ENCODE results near the gene AFAP1.

The AFAP1 gene

GRCh38 chr4:7798178-7798995 is 141.3 kb downstream of the AFAP1 start:
- no peak for TF ChIP-seq CTCF (IDR thresholded peaks at IDR 0.05; ENCODE audit: low read depth, low read length)
- no peak for DNase-seq (ENCODE audit: low read depth, low spot score)
- in situ Hi-C loops (cut with HindIII; ENCODE audit: low sequenced_read_pairs), result no loop called here
- no peak overlapping the region for H3K4me3 ChIP-seq (ENCODE audit: low read depth, low read length)

GRCh38 chr4:7797330-7797729 is 142.3 kb downstream of the AFAP1 start:
- no peak for TF ChIP-seq CTCF (IDR thresholded peaks at IDR 0.05; ENCODE audit: low read depth, low read length)
- no peak for DNase-seq (ENCODE audit: low read depth, low spot score)
- in situ Hi-C loops (cut with HindIII; ENCODE audit: low sequenced_read_pairs), result no loop called here
- H3K4me3 ChIP-seq (ENCODE audit: low read depth, low read length), result no peak overlapping the region

DNA sequence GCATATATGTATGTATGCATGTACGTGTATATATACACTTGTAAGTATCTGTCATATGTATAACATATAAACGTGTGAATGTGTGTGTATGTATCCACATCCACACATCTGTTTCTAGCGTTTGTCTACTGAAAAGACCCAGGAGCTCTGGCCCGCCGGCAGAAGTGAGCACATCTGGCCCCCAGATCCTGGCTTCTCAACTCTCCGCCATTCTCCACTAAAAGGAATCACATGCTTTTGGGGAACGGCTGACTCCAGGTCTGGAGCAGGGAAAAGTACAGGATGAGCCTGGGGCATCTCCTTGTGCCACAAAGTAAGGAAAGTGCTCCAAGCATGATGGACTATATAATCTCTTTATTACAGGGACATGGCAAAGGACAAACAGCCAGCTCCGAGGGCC is 143.7 kb downstream of the AFAP1 start:
- no peak for TF ChIP-seq CTCF (IDR thresholded peaks at IDR 0.05; ENCODE audit: low read depth, low read length)
- in situ Hi-C loops (cut with HindIII; ENCODE audit: low sequenced_read_pairs), result no loop called here
- H3K4me3 ChIP-seq (ENCODE audit: low read depth, low read length), result no peak overlapping the region
- DNase-seq (ENCODE audit: low read depth, low spot score), result no peak

GRCh38 chr4:7793186-7793585 is 146.5 kb downstream of the AFAP1 start:
- TF ChIP-seq CTCF (IDR thresholded peaks at IDR 0.05; ENCODE audit: low read depth, low read length), result no peak
- H3K4me3 ChIP-seq (ENCODE audit: low read depth, low read length), result no peak overlapping the region
- in situ Hi-C loops (cut with HindIII; ENCODE audit: low sequenced_read_pairs), result no loop called here
- no peak for DNase-seq (ENCODE audit: low read depth, low spot score)

GRCh38 chr4:7792616-7793015 is 147.0 kb downstream of the AFAP1 start:
- no peak for TF ChIP-seq CTCF (IDR thresholded peaks at IDR 0.05; ENCODE audit: low read depth, low read length)
- no peak overlapping the region for H3K4me3 ChIP-seq (ENCODE audit: low read depth, low read length)
- in situ Hi-C loops (cut with HindIII; ENCODE audit: low sequenced_read_pairs), result no loop called here
- DNase-seq (ENCODE audit: low read depth, low spot score), result no peak

- in situ Hi-C loops (cut with HindIII; ENCODE audit: low sequenced_read_pairs), result no loop called here
- no peak overlapping the region for H3K4me3 ChIP-seq (ENCODE audit: low read depth, low read length)
- no peak for DNase-seq (ENCODE audit: low read depth, low spot score)
- TF ChIP-seq CTCF (IDR thresholded peaks at IDR 0.05; ENCODE audit: low read depth, low read length), result no peak
Measured at GRCh38 chr4:7790999-7791398, 148.7 kb downstream of the AFAP1 start.

All from astrocyte of the spinal cord (primary cell).